SK-N-MC (cell line): Measurements from ENCODE around the gene CREB3.

Experiments used
- DNase-seq: peaks from one replicate; pipeline ENCODE4 v3.0.0-alpha.2; 2011; ENCODE audit warnings: low read depth, low spot score
- H3K27ac ChIP-seq: fragments of 200-600 bp; sonication (generic); 2 replicates; pipeline ENCODE4 v1.5.1; 2016; ENCODE audit warnings: mixed run types
- H3K36me3 ChIP-seq: fragments of 200-600 bp; sonication (generic); 2 replicates; pipeline ENCODE4 v1.6.1; 2017; ENCODE audit warnings: antibody characterized with exemption, low read length, mixed read lengths; ENCODE audit not compliant: insufficient read depth
- H3K4me3 ChIP-seq: fragments of 200-600 bp; sonication (generic); 2 replicates; pipeline ENCODE4 v1.5.1; 2016
- H3K9ac ChIP-seq: fragments of 200-600 bp; sonication (generic); 2 replicates; pipeline ENCODE4 v1.8.0; 2017; ENCODE audit warnings: mixed run types, mixed read lengths; ENCODE audit not compliant: insufficient read length
- H3K9me3 ChIP-seq: fragments of 200-600 bp; sonication (generic); 2 replicates; pipeline ENCODE4 v1.6.1; 2017; ENCODE audit warnings: low read depth, mild to moderate bottlenecking, antibody characterized with exemption, low read length, moderate library complexity, mixed read lengths
- EZH2 ChIP-seq: fragments of 200-600 bp; sonication (generic); IDR thresholded peaks from one replicate; pipeline ENCODE4 v1.6.1; 2017; ENCODE audit warnings: antibody characterized with exemption
- FOXP2 ChIP-seq: optimal IDR thresholded peaks from 2 replicates; pipeline ENCODE3; 2011; ENCODE audit warnings: mild to moderate bottlenecking, moderate library complexity; ENCODE audit not compliant: insufficient read depth; ENCODE audit errors: extremely low read length, control extremely low read depth
- POLR2AphosphoS5 ChIP-seq: IDR thresholded peaks from 2 replicates; pipeline ENCODE4 v1.6.1; 2012; ENCODE audit warnings: mild to moderate bottlenecking, low read depth, low read length, borderline replicate concordance

The CREB3 gene

GRCh38 chr9:35716230-35716629 is 16.2 kb upstream of the CREB3 start:
- no peak overlapping the region for H3K27ac ChIP-seq
- TF ChIP-seq EZH2 (no peak), POLR2AphosphoS5 (no peak), FOXP2 (no peak)

GRCh38 chr9:35717132-35717870 is 15.2 kb upstream of the CREB3 start:
- no peak for TF ChIP-seq POLR2AphosphoS5
- TF ChIP-seq FOXP2 = no peak
- no peak for TF ChIP-seq EZH2
- Histone ChIP-seq H3K36me3 (peaks cover 92% of the 10 kb centered on the region), H3K9me3 (no peaks in the 10 kb centered on the region), H3K4me3 (no peak overlapping the region), H3K27ac (no peak overlapping the region), H3K9ac (no peak overlapping the region)
- DNase-seq = no peak

More at GRCh38 chr9:35716230-35716629, 16.2 kb upstream of the CREB3 start:
- Histone ChIP-seq H3K9ac (no peak overlapping the region), H3K9me3 (no peaks in the 10 kb centered on the region), H3K4me3 (no peak overlapping the region), H3K36me3 (peaks cover 90% of the 10 kb centered on the region)
- no peak for DNase-seq

DNA sequence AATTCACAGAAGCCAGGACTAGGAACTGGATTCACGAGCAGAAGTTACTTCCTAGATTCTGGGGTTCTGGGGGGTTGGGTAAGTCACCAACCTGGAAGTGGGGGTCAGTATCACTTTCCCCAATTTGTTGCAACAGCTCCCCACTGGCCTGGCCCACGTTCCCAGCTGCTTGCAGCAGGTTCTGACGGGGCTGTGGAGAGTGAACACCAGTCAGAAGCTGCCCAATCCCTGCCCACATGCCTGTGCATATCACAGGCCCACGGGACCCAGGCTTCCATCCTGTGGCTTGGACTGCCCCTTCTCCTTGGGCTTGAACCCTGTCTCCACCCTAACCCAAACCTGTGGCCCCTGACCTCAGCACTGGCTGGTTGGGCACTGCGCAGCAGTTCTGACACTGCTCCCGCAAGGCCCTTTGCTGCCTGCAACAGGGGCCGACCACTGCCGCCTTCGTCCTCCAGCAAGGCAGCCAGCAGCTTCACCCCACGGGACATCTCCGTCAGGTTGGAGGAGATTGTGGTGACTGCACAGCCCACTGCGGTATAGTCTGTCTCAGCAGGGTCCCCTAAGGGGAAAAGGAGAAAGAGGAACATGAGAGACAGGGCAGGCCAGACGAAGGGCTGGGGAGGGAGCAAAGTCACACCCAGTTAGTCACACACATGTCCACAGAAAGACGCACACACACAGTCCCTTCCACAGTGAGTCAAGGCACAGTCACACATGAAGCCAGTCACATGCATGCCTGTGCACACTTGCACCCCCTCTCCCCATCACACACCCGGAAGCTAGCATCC is 13.6 kb upstream of the CREB3 start:
- Histone ChIP-seq H3K4me3 (no peak overlapping the region), H3K9me3 (no peaks in the 10 kb centered on the region), H3K36me3 (peaks cover 95% of the 10 kb centered on the region), H3K27ac (no peak overlapping the region), H3K9ac (no peak overlapping the region)
- no peak for DNase-seq
- TF ChIP-seq EZH2 (no peak), FOXP2 (no peak), POLR2AphosphoS5 (no peak)

- no peak overlapping the region for H3K9ac ChIP-seq
These were observed 12.9 kb upstream of the CREB3 start for GRCh38 chr9:35719546-35719945.

GRCh38 chr9:35723426-35723825 is 9.0 kb upstream of the CREB3 start:
- H3K4me3 ChIP-seq = no peak overlapping the region
- H3K27ac ChIP-seq = no peak overlapping the region
- no peak for DNase-seq
- peaks cover 66% of the 10 kb centered on the region for H3K36me3 ChIP-seq
- TF ChIP-seq FOXP2 (no peak), POLR2AphosphoS5 (no peak), EZH2 (no peak)
- H3K9ac ChIP-seq = no peak overlapping the region
- no peaks in the 10 kb centered on the region for H3K9me3 ChIP-seq

More at GRCh38 chr9:35719546-35719945, 12.9 kb upstream of the CREB3 start:
- Histone ChIP-seq H3K27ac (no peak overlapping the region), H3K36me3 (peaks cover 95% of the 10 kb centered on the region), H3K9me3 (no peaks in the 10 kb centered on the region), H3K4me3 (no peak overlapping the region)
- no peak for TF ChIP-seq EZH2
- TF ChIP-seq POLR2AphosphoS5 = no peak
- TF ChIP-seq FOXP2 = no peak
- no peak for DNase-seq

DNA sequence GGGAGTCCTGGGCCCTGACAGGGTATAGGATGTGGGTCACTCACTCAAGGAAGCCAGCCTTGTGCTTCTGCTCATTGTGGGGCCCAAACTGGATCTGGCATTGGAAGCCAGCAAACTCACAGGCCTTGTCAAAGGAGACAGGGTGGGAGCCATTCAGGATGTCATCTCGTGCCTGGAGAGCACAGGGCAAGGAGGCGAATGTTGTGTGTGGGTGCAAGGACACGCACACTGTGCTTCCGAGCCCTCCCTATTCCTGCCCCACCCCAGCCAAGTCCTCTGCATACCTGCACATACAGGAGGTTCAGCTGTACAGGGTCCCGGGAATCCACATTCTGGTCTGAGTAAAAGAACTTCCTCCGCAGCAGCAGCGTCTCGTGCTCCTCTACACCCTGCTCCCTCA is 8.6 kb upstream of the CREB3 start:
- Histone ChIP-seq H3K4me3 (no peak overlapping the region), H3K27ac (no peak overlapping the region), H3K9me3 (no peaks in the 10 kb centered on the region), H3K9ac (no peak overlapping the region), H3K36me3 (peaks cover 61% of the 10 kb centered on the region)
- DNase-seq = no peak
- TF ChIP-seq FOXP2 (no peak), EZH2 (no peak), POLR2AphosphoS5 (no peak)

DNA sequence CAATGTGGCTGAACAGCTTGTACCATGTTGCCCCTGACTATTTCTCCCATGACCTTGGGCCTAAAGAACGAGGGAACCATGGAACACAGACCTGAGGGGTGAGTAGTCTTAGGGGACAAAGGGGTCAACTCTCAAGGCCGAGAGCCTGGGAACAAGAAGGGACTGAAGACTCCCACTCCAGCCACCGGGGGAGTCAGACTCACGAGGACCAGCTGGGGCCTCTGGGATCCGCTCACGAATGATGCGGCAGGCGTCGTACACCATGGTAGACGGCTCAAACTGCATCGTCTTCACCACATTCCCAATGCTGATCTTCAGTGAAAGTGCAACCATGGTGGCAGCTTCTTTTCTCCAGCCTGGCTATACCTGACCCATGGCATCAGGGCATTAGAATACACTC is 7.1 kb upstream of the CREB3 start:
- no peak for DNase-seq
- TF ChIP-seq EZH2 (no peak), FOXP2 (no peak), POLR2AphosphoS5 (no peak)
- H3K36me3 ChIP-seq = peaks cover 46% of the 10 kb centered on the region

GRCh38 chr9:35726931-35727330 is 5.5 kb upstream of the CREB3 start:
- H3K4me3 ChIP-seq = no peak overlapping the region
- peaks cover 30% of the 10 kb centered on the region for H3K36me3 ChIP-seq
- no peak for DNase-seq
- no peak overlapping the region for H3K9ac ChIP-seq
- TF ChIP-seq POLR2AphosphoS5 (no peak), EZH2 (no peak)
- no peaks in the 10 kb centered on the region for H3K9me3 ChIP-seq
- H3K27ac ChIP-seq = no peak overlapping the region

More for the DNA sequence above, 7.1 kb upstream of the CREB3 start:
- H3K9me3 ChIP-seq = no peaks in the 10 kb centered on the region
- no peak overlapping the region for H3K27ac ChIP-seq
- H3K4me3 ChIP-seq = no peak overlapping the region
- H3K9ac ChIP-seq = no peak overlapping the region
